ENCODE results near the gene CAPN13. TPM values are rescaled to one million over a fixed set of nuclear protein-coding genes. Genes with fewer than 3 reads are reported as not detected.
A peak's percentile ranks its signal among the peaks of the same experiment; 100 is the strongest.

The CAPN13 gene
- polyA plus RNA-seq, 1 of the 3 experiments (the other 2 are of a cell fraction): not detected

GRCh38 chr2:30736461-30737325, 70.6 kb downstream of the CAPN13 start:
- Histone ChIP-seq H4K20me1 (ENCODE audit: insufficient read depth) (no peaks in the 10 kb centered on the region), H3F3A (replicated peaks; ENCODE audit: insufficient read depth) (no peaks in the 10 kb centered on the region), H2AFZ (ENCODE audit: low read depth) (no peak overlapping the region), H3K27ac (ENCODE audit: low read depth in 2 of 2, low read length in 1 of 2) (no peak overlapping the region), H3K36me3 (replicated peaks in 1 of 2; ENCODE audit: control insufficient read depth in 1 of 2, insufficient read depth in 2 of 2, low read length in 1 of 2) (no peaks in the 10 kb centered on the region), H3K4me3 (ENCODE audit: low read depth in 2 of 2, low read length in 1 of 2) (no peak overlapping the region), H3K9me3 (no peaks in the 10 kb centered on the region), H3K4me1 (ENCODE audit: control insufficient read depth in 1 of 2, insufficient read depth in 2 of 2, low read depth in 1 of 2, low read length in 1 of 2) (peaks cover 0 to 34% of the 10 kb centered on the region in 2 experiments; a peak in 2 of 4 replicates), H3K9me2 (no peaks in the 10 kb centered on the region), H3K4me2 (no peak overlapping the region), H3K79me2 (ENCODE audit: insufficient read depth) (no peaks in the 10 kb centered on the region), H3K27me3 (ENCODE audit: insufficient read depth) (peaks cover 4% of the 10 kb centered on the region; the same call in 1 of the 2 replicates), H3K9ac (no peak overlapping the region)
- CTCF ChIA-PET: interaction anchor here (0.9 to 1.2 kb wide), 4 partner anchors 25 to 597 kb away, joined by 3 to 5 read pairs (median 3); no protein-coding TSS in a partner anchor
- 63% methylated on average over 18 of the region's 18 CpGs for WGBS (ENCODE audit: low lambda C conversion rate)
- DNase-seq: no peak
- no peak for TF ChIP-seq YY1 (IDR thresholded peaks at IDR 0.05; ENCODE audit: low read depth)
- no peak for TF ChIP-seq NRF1 (IDR thresholded peaks at IDR 0.05; ENCODE audit: low read depth, low read length)
- no peak for TF ChIP-seq ZBTB33 (IDR thresholded peaks at IDR 0.05; ENCODE audit: borderline replicate concordance, low read depth)
- no peak for TF ChIP-seq ELF1 (IDR thresholded peaks at IDR 0.05)
- no peak for TF ChIP-seq FOSL2 (IDR thresholded peaks at IDR 0.05; ENCODE audit: borderline replicate concordance, low read depth)
- TF ChIP-seq RAD21 (IDR thresholded peaks at IDR 0.05; ENCODE audit: low read length): no peak
- TF ChIP-seq RFX5 (IDR thresholded peaks at IDR 0.05; ENCODE audit: low read length): no peak
- no peak for TF ChIP-seq RXRA (IDR thresholded peaks at IDR 0.05; ENCODE audit: borderline replicate concordance, low read depth)
- POLR2A ChIA-PET: no interaction called here

GRCh38 chr2:30733876-30734520, 73.2 kb downstream of the CAPN13 start:
- peaks cover 4% of the 10 kb centered on the region; the same call in 1 of the 2 replicates for H3K27me3 ChIP-seq (ENCODE audit: insufficient read depth)
- DNase-seq: peak; percentile 74
- H3K9ac ChIP-seq: no peak overlapping the region
- H3K4me2 ChIP-seq: no peak overlapping the region
- no peaks in the 10 kb centered on the region for H3K9me2 ChIP-seq
- no peaks in the 10 kb centered on the region for H3K9me3 ChIP-seq
- no peak overlapping the region for H3K4me3 ChIP-seq (ENCODE audit: low read depth in 2 of 2, low read length in 1 of 2)
- no peaks in the 10 kb centered on the region for H3K79me2 ChIP-seq (ENCODE audit: insufficient read depth)
- CTCF ChIA-PET: interaction anchor here (0.6 to 7.1 kb wide), 5 partner anchors 20 to 569 kb away, joined by 3 to 80 read pairs (median 14); no protein-coding TSS in a partner anchor
- H3K36me3 ChIP-seq (replicated peaks in 1 of 2; ENCODE audit: control insufficient read depth in 1 of 2, insufficient read depth in 2 of 2, low read length in 1 of 2): no peaks in the 10 kb centered on the region
- H4K20me1 ChIP-seq (ENCODE audit: insufficient read depth): no peaks in the 10 kb centered on the region
- POLR2A ChIA-PET: interaction anchor here (0.7 kb wide), 1 partner anchor 127 kb away, joined by 3 read pairs; no protein-coding TSS in a partner anchor
- no peak overlapping the region for H3K27ac ChIP-seq (ENCODE audit: low read depth in 2 of 2, low read length in 1 of 2)
- no peaks in the 10 kb centered on the region for H3F3A ChIP-seq (replicated peaks; ENCODE audit: insufficient read depth)
- H2AFZ ChIP-seq (ENCODE audit: low read depth): no peak overlapping the region
- H3K4me1 ChIP-seq (ENCODE audit: control insufficient read depth in 1 of 2, insufficient read depth in 2 of 2, low read depth in 1 of 2, low read length in 1 of 2): peaks cover 0 to 34% of the 10 kb centered on the region in 2 experiments; a peak in 2 of 4 replicates
- TF ChIP-seq GATA2 (CRISPR knock-in tag; IDR thresholded peaks at IDR 0.05) (peak; percentile 85), TCF12 (IDR thresholded peaks at IDR 0.05) (no peak), RCOR1 (IDR thresholded peaks at IDR 0.05; ENCODE audit: low read length) (peak; percentile 88), USF2 (IDR thresholded peaks at IDR 0.05; ENCODE audit: borderline replicate concordance, low read depth, low read length) (no peak), TEAD4 (IDR thresholded peaks at IDR 0.05; ENCODE audit: borderline replicate concordance, insufficient read depth) (no peak), PBX3 (IDR thresholded peaks at IDR 0.05) (no peak), CHD2 (IDR thresholded peaks at IDR 0.05; ENCODE audit: low read length, partially characterized antibody) (peak; percentile 13), SMC3 (IDR thresholded peaks at IDR 0.05; ENCODE audit: low read depth, low read length) (no peak), EP300 (IDR thresholded peaks at IDR 0.05; ENCODE audit: borderline replicate concordance in 1 of 2, low read depth in 1 of 2, low read length in 1 of 2) (peak in 1 of 2 experiments; percentile 22; a peak in 1 of 4 replicates)
- WGBS (ENCODE audit: low lambda C conversion rate): 27% methylated on average over 15 of the region's 15 CpGs

Data from SK-N-SH (cell line).